GM18867 (cell line): ENCODE results near the gene EDNRB.
A peak's percentile ranks its signal among the peaks of the same experiment; 100 is the strongest.
"Not testable (repeated sequence)": the region's sequence is repeated elsewhere in the genome, so short reads cannot be mapped to it uniquely, and the experiment has no call there.

Source experiments
- ATAC-seq: cut with Tn5 transposase; IDR thresholded peaks from one replicate; pipeline ENCODE4 v1.9.1; 2021; ENCODE audit warnings: mild to moderate bottlenecking, moderate library complexity; ENCODE audit not compliant: unreplicated experiment

Gene EDNRB

DNA sequence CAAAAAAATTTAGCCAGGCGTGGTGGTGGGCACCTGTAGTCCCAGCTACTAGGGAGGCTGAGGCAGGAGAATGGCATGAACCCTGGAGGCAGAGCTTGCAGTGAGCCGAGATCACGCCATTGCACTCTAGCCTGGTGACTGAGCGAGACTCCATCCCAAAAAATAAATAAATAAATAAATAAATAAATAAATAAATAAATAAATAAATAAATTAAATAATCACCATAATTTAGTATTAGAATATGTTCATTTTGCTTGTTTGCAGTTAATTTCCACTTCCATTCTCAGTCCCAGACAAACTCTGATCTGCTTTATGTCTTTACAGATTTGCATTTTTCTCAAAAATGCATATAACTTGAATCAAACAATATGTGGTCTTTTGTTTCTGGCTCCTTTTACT is 70.6 kb downstream of the EDNRB start:
- ATAC-seq = not testable (repeated sequence)

DNA sequence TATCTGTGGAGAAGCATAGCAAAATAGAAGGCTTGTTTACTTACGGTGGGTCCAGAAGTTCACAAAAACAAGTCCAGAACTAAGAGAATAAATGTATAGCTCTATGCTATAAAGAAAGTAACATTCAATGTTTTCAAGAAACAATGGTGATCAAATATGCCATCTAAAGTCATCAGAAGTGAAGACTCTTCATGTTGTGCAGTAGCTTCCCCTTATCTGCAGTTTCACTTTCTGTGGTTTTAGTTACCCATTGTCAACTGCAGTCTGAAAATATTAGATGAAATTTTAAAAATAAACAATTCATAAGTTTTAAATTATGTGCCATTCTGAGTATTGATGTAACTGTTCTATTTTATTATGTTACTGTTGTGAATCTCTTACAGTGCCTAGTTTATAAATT is 72.5 kb downstream of the EDNRB start:
- ATAC-seq = peak; percentile 91
